Stimulated activated memory B cell treated with anti-CD40 and anti-IgM and Interleukin-4, amounts not matched to agents 10 μg/mL and 1 μg/mL and 100 μg/mL, for 72 hours (primary cell): ENCODE measurements around the gene RTL10.
"Not testable (repeated sequence)": the region's sequence is repeated elsewhere in the genome, so short reads cannot be mapped to it uniquely, and the experiment has no call there.

ENCODE experiments used
- ATAC-seq: fragments of 150-1000 bp; cut with Tn5 transposase; 2 replicates; pipeline ENCODE4 v1.10.0; 2021
- H3K27ac Mint-ChIP-seq: one replicate; pipeline ENCODE4 v1.8.0; 2022; ENCODE audit warnings: mild to moderate bottlenecking, mixed read lengths
- H3K27me3 Mint-ChIP-seq: one replicate; pipeline ENCODE4 v1.8.0; 2022; ENCODE audit warnings: mixed read lengths
- H3K36me3 Mint-ChIP-seq: one replicate; pipeline ENCODE4 v1.8.0; 2022; ENCODE audit warnings: mixed read lengths
- H3K4me1 Mint-ChIP-seq: one replicate; pipeline ENCODE4 v1.8.0; 2022; ENCODE audit warnings: mixed read lengths
- H3K4me3 Mint-ChIP-seq: one replicate; pipeline ENCODE4 v1.8.0; 2022; ENCODE audit warnings: mild to moderate bottlenecking, moderate library complexity, mixed read lengths
- H3K9me3 Mint-ChIP-seq: one replicate; pipeline ENCODE4 v1.8.0; 2022; ENCODE audit warnings: mixed read lengths

The RTL10 gene

DNA sequence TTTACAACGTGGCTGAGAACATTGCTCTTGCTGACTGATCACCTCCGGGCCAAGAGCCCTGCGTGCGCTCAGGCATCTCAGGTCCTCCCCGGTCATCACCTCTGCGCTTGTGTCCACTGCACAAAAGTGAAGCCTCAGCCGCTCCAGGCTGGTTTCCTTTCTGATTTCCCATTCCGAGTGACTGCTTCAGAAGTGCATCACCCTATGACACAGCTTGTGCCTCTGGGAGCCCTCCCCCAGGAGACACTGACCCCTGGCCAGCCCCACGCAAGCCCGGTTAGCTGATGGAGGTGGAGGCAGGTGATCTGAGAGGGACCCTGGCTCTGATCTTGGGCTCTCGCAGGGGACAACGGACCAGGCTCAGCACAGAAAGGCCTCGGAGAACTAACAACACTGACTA lies 38.3 kb upstream of the RTL10 start:
- no peaks in the 10 kb centered on the region for H3K27me3 Mint-ChIP-seq
- H3K36me3 Mint-ChIP-seq: peaks cover 25% of the 10 kb centered on the region
- peaks cover 26% of the 10 kb centered on the region for H3K4me1 Mint-ChIP-seq
- H3K27ac Mint-ChIP-seq: peak overlapping the region; percentile 78
- no peak overlapping the region for H3K4me3 Mint-ChIP-seq
- no peaks in the 10 kb centered on the region for H3K9me3 Mint-ChIP-seq
- ATAC-seq: no peak

DNA sequence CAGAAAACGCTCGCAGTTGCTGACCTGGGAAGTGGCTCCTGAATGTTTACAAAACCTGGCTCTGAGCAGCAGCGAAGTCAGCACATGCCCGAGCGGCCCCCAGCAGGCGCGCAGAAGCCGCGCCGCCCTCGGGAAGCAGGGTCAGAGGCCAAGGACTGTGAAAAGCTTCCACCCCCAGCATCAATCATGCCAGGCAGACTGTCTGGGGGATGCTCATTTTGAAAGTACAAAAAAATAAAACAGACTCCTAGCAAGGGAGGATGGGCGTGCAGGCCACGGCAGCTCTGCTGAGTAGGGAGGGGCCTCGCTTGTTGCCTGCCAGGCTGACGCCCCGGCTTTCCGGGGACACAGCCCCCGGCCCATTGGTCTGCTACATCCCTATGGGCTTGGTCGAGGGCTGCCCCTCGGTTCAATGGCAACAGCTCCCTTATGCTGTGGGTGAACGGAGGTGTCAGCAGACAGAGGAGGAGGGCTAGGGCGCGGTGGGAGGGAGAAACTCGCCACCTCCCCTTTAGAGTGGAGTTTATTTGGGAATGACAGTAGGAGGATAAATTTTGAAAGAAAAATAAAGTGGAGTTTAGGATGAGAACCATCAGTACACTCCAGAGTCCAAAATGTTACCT lies 37.7 kb upstream of the RTL10 start:
- H3K9me3 Mint-ChIP-seq: no peaks in the 10 kb centered on the region
- H3K4me3 Mint-ChIP-seq: peak overlapping the region; percentile 60
- H3K36me3 Mint-ChIP-seq: peaks cover 20% of the 10 kb centered on the region
- H3K27ac Mint-ChIP-seq: peak overlapping the region; percentile 78
- peak; percentile 55 for ATAC-seq
- H3K27me3 Mint-ChIP-seq: no peaks in the 10 kb centered on the region
- peaks cover 28% of the 10 kb centered on the region for H3K4me1 Mint-ChIP-seq

DNA sequence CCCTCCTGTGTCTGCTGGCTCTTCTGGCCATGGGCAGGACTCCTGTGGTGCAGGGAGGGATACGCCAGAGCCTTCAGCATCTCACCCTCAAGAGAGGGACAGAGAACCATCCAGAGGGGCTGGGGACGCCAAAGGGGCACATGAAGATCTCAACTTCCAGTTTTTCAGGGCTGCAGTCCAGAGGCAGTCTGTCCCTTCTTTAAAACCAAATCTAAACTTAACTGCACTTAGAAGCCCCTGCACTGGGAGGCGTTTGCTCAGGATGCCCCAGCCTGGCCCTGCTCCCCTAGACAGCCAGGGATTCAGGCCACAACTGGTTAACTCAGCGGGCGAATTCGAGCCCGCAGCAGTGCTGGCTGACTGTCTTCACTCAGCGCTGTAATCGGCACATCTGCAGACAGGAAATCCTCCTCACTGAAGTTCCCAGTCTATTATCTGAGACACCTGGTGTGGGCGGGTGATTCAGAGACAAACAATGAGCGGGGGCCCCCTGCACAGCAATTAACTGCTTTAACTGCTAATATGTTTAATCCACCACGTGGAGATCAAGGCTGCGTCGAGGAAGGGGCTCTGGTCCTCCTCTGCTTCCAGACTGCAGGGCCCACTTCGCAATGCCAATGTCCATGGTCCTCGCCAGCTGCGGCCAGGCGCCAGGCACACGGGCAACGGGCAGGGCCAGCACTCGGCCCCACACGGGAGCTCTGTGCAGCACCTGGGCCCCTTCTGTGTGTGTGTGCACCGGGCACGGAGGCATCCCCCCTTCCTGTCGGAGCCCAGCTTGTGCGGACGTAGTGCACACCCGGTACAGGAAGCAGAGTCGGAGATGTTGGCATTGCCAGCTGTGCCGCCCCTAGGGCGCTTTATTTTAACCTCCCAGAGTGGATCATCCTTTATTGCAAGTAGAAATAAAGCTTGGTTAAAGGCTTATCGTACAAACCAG lies 36.9 kb upstream of the RTL10 start:
- peak overlapping the region; percentile 60 for H3K4me3 Mint-ChIP-seq
- peak overlapping the region; percentile 78 for H3K27ac Mint-ChIP-seq
- peak; percentile 82 for ATAC-seq
- no peaks in the 10 kb centered on the region for H3K9me3 Mint-ChIP-seq
- peaks cover 36% of the 10 kb centered on the region for H3K4me1 Mint-ChIP-seq
- peaks cover 14% of the 10 kb centered on the region for H3K36me3 Mint-ChIP-seq
- no peaks in the 10 kb centered on the region for H3K27me3 Mint-ChIP-seq

DNA sequence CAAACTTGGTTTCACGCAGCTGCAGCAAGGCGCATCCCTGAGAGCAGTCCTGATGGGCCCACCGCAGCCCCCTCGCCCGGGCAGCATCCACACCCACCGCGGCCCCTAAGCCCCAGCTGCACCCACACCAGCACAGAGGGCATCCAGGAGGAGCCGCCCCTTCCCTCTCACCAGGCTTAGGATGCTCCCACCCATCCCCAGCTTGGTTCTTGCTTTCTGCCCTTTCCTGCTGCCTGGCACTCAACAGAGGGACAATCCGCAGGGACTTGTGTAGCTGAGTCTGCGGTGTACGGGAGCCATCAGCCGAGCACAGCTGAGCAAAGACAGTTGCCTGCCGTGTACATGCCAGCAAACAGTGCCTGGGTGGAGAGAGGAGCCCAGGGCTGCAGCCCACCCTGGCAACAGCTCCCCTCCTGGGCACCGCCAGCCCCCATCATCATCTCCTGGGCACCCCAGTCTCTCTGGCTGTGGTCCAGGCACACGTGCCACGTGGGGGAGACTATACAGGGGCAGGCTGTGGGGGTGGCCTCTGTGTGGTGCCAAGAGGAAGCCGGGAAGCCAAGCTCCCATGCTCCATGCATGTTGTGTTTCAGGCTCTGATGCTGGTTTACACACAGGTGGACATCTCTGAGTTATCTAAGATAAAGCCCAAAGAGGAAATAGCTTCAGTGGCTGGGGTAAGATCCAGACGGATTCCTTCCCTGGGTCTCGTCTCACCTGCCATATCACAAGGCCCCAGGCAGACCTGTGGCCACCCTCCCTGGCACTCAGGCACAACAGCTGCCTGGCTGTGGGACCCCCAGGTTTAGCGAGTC lies 36.0 kb upstream of the RTL10 start:
- ATAC-seq: no peak
- Mint-ChIP-seq H3K27ac (peak overlapping the region; percentile 78), H3K9me3 (no peaks in the 10 kb centered on the region), H3K27me3 (no peaks in the 10 kb centered on the region), H3K4me3 (no peak overlapping the region), H3K4me1 (peaks cover 44% of the 10 kb centered on the region), H3K36me3 (peaks cover 14% of the 10 kb centered on the region)

DNA sequence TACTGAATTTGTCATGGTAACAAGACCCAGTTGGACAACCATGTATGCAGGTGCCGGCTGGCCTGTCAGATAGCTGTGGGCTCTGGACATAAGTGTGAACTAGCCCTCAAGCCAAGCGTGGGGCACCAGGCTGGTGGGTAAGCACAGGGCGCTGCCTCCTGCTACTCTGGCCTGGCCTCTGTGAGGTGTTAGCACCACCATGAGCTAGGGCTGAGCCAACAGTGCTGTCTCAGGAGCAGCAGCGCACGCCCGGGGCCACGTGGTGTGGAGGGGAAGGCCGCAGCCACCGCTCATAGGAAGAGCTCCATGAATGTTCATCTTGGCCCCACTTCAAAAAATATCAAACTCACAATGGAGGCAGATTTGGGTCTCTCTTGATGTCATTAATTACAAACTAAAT lies 35.3 kb upstream of the RTL10 start:
- H3K27ac Mint-ChIP-seq: no peak overlapping the region
- H3K27me3 Mint-ChIP-seq: no peaks in the 10 kb centered on the region
- H3K36me3 Mint-ChIP-seq: peaks cover 11% of the 10 kb centered on the region
- no peak for ATAC-seq
- peaks cover 48% of the 10 kb centered on the region for H3K4me1 Mint-ChIP-seq
- H3K9me3 Mint-ChIP-seq: no peaks in the 10 kb centered on the region
- H3K4me3 Mint-ChIP-seq: no peak overlapping the region

DNA sequence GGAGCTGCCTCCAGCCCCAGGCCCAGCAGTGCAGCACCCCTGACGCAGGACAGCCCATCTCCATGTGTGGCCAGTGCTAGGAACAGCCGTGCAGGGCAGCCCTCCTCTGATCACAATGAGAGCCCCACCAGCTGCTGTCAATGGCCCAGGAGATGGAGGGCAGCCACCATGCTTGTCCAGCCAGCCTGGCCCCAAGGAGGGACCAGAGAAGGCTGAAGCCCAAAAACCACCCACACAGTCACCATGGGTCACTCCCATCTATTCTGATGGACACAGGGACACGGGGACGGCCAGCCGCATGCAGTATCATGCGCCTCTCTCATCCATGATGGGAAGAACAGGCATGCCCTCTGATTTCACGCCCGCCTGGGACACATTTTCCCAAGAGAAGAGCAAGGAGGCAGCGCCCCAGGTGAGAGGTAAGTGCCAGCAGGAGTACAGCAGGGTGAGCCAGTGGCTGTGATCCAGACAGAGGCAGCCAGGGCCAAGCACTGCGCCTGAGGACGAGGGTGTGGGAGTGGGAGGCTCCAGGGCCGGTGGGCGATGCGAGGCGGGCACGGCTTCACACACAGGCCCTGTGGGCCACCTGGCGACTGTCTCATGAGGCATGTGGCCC lies 33.6 kb upstream of the RTL10 start:
- Mint-ChIP-seq H3K9me3 (no peaks in the 10 kb centered on the region), H3K27me3 (no peaks in the 10 kb centered on the region), H3K4me3 (no peak overlapping the region), H3K4me1 (peaks cover 48% of the 10 kb centered on the region), H3K27ac (no peak overlapping the region), H3K36me3 (no peaks in the 10 kb centered on the region)
- ATAC-seq: no peak

DNA sequence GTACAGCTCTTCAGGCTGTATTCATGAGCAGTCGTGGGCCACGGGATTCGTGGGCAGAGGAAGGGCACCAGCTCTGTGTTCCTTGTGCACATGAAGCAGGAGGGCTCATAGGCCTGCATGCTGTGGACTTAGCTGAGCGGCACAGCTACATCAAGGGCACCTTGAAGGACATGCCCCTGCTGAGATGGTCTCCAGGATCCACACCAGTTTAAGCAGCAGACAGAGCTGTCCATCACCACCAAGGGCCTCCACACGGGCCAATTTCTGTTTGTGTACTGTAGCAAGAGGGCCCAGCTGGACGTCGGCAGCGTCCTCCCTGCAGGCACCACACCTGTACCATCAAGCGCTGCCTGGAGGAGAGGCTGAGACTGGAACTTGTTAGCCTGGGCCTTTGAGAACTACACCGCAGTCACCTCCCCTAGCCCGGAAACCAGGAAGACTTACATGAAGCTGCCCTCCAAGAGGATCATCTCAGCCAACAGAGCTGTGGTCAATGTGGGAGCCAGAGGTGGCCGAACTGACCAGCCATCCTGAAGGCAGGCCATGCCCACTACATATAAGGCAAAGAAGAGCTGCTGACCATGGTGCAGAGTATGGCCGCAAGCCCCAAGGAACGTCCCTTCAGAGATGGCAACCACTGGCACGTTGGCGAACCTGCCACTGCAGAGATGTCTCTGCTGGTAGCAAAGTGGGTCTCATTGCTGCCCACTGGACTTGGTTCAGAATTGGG lies 32.7 kb upstream of the RTL10 start:
- Mint-ChIP-seq H3K36me3 (no peaks in the 10 kb centered on the region), H3K27ac (peak overlapping the region; percentile 67), H3K9me3 (no peaks in the 10 kb centered on the region), H3K4me1 (peaks cover 41% of the 10 kb centered on the region), H3K27me3 (no peaks in the 10 kb centered on the region), H3K4me3 (no peak overlapping the region)
- ATAC-seq: no peak

DNA sequence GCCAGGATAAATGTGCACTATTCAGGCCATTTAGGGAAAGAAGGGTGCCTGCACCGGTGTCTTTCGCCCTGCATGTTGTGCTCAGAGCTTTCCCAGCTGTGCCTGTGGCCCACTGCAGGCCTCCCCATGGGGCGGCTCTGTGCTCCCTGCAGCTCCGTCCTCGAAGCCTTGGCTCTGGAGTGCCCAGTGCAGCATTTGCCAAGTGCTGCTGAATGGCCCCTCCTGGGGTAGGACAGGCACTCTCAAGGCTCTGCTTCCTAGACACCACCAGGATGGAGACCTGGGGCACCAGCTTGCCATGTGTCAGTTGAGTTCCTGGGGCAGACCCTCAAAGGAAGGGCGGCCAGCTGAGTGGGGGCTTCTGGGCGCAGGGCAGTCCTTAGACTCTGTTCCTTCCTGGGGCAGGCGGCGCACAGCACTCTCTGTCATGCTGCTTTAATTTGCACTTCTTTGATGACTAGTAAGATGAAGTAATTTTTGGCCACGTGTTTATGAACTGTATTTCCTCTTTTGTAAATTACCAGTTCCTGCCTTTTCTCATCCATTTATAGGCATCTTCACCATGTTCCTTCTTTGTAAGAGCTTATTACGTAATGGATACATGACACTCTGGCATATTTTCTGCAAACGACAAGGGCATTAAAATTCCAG lies 32.1 kb upstream of the RTL10 start:
- Mint-ChIP-seq H3K4me1 (peaks cover 34% of the 10 kb centered on the region), H3K27me3 (no peaks in the 10 kb centered on the region)

DNA sequence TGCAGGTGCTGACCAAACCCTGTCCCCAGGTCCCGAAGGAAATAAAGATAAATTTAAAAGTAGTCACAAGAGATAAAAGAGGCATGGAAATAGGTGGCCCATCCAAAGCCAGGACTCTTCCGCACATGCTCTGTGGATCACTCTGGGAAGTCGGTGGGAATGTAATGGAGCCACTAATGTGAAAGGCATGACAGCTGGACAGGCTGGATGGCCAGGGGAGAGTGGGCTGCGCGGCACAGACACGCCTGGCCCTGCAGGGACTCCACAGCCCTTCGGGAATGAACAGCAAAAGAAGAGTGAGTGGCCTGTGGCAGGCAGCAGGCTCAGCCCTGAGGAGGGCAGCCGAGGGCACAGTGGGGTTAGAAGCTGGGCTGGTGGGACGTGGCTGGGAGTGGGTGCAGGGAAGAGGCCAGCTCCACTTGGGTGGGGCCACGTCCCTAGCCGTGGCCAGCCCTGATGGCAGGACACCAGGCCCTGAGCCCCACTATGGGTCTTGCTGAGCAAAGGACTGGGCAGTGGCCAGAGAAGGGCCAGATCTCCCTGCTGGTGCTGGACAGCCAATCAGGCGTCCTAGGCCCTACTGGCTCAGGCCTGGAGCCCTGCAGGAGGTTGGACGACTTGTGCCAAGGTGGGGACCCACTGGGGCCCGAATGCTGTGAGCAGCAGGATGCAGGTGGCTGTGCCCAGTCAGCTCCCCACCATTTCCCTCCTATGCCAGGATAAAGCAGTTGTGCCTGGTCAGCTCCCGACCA lies 31.3 kb upstream of the RTL10 start:
- peak overlapping the region; percentile 67 for H3K27ac Mint-ChIP-seq
- no peaks in the 10 kb centered on the region for H3K9me3 Mint-ChIP-seq
- H3K4me1 Mint-ChIP-seq: peaks cover 27% of the 10 kb centered on the region
- no peak overlapping the region for H3K4me3 Mint-ChIP-seq
- no peak for ATAC-seq
- H3K36me3 Mint-ChIP-seq: no peaks in the 10 kb centered on the region
- no peaks in the 10 kb centered on the region for H3K27me3 Mint-ChIP-seq

More for the DNA sequence above, 32.1 kb upstream of the RTL10 start:
- H3K36me3 Mint-ChIP-seq: no peaks in the 10 kb centered on the region
- no peak overlapping the region for H3K4me3 Mint-ChIP-seq
- peak overlapping the region; percentile 67 for H3K27ac Mint-ChIP-seq
- peak; percentile 46 for ATAC-seq
- no peaks in the 10 kb centered on the region for H3K9me3 Mint-ChIP-seq

DNA sequence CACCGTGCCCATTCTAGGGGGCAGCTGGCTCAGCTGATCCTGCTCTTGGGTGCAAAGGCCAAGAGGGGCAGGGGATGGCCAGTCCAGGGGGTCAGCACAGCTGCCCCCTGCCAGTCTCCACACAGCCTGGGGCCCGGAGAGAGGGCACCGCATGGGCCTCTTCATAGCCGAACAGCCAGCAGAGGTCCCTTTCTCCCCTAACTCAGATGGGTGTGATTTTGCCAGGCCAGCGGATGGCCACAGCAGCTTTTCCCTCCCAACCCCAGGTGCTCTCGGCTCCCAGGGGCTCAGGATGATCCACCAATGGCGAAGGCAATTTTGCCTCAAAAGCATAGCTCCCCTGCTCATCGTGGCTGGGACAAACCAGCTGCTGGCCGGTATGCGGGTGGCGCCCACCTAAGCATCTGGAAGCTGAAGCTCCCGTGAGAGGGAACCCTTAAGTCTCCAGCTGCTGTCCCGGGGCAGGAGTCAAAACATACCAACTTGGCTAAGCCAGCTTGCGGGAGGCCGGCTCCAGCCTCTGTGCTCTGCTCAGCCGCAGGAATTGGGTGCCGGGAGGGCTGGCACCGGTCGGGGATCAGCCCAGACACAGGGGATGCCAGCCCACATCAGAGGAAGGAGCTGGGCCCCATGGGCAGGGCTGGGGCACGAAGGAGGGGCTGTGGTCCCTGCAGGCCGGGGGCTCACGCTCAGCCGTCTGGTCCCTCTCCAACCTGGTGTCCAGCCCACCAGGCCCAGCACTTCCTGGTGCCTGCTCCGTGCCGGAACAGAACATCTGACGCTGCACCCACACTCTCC lies 30.5 kb upstream of the RTL10 start:
- Mint-ChIP-seq H3K27ac (no peak overlapping the region), H3K9me3 (no peaks in the 10 kb centered on the region), H3K36me3 (no peaks in the 10 kb centered on the region), H3K4me3 (no peak overlapping the region), H3K27me3 (no peaks in the 10 kb centered on the region), H3K4me1 (peaks cover 22% of the 10 kb centered on the region)
- ATAC-seq: no peak

DNA sequence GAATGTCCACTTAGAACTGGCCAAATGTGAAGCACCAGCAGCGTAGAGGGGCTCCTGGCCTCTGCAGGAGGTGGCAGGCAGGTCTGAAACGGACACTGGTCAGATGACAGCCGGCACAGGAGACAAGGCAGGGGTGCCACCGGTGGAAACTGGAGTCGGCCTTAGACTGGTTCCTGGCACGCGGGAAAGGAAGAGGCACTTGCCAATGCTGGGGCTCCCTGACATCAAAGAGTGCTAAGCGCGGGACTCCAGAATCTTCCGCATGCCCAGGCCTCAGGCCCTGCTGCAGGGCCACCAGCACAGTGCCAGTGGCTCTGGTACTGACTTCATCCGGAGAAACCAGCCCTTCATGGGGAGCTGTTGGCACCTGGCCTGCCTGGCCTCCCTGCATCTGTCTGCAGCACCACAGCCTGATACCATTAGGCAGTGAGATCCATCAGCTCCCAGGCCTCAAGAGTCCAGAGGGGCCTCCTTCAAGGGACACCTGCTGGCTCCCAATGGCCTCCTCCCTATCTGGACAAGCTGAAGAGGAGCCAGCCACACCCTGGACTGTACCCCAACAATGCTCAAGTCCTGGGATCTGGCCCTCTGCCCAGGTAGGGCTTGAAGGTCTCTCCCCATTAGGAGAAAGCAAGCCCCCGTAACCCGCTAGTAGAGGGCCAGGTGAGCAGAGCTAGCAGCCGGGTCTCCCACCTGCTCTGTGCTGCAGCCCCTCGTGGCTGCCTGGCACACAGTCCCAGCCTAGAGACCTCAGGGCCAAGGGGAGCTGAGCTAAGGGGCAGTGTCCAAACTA lies 29.7 kb upstream of the RTL10 start:
- Mint-ChIP-seq H3K27me3 (no peaks in the 10 kb centered on the region), H3K27ac (no peak overlapping the region), H3K4me3 (no peak overlapping the region), H3K36me3 (no peaks in the 10 kb centered on the region), H3K4me1 (peaks cover 22% of the 10 kb centered on the region), H3K9me3 (no peaks in the 10 kb centered on the region)
- ATAC-seq: no peak

DNA sequence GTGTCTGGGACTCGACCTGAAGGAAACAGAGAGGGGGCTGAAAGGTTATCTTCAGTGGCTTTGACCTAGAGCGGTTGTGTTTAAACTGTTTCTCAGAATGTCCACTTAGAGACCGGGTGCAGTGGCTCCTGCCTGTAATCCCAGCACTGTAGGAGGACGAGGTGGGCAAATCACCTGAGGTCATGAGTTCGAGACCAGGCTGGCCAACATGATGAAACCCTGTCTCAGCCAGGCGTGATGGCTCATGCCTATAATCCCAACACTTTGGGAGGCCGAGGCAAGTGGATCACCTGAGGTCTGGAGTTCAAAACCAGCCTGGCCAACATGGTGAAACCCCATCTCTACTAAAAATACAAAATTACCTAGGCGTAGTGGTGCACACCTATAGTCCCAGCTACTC lies 28.8 kb upstream of the RTL10 start:
- peaks cover 22% of the 10 kb centered on the region for H3K4me1 Mint-ChIP-seq
- H3K36me3 Mint-ChIP-seq, H3K9me3 Mint-ChIP-seq, H3K27ac Mint-ChIP-seq, ATAC-seq, H3K27me3 Mint-ChIP-seq, H3K4me3 Mint-ChIP-seq: not testable (repeated sequence)
